GM18909 (cell line): ENCODE measurements around the gene CDH16.
A peak's percentile ranks its signal among the peaks of the same experiment; 100 is the strongest.

ENCODE experiments used
- ATAC-seq: cut with Tn5 transposase; IDR thresholded peaks from one replicate; pipeline ENCODE4 v1.9.1; 2021; ENCODE audit warnings: mild to moderate bottlenecking; ENCODE audit not compliant: unreplicated experiment, poor library complexity

CDH16 gene

DNA sequence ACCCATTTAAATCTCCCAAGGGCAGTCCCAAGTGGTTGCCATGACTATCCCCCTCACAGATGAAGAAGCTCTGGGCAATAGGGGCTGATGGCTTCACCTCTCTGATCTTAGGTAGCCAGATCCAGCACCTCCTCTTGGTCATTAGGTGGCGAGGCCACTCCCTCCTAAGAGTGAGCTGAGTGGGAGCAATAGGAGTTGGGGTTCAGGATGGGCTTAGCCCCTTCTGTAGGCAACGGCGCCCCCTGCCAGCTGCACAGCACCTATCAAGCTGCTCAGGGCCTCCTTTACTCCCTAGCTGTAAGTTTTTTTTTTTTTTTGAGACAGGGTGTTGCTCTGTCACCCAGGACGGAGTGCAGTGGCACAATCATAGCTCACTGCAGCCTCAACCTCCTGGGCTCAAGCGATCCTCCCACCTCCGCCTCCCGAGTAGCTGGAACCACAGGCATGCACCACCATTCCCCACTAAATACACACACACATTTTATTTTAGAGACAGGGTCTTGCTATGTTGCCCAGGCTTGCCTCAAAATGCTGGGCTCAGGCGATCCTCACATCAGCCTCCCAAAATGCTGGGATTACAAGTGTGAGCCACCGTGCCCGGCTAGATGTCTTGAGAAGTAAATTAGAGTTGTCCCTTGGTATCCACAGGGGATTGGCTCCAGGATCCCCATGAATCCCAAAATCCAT is 10.2 kb upstream of the CDH16 start:
- ATAC-seq = no peak

- ATAC-seq = no peak
Measured at GRCh38 chr16:66927918-66928649, 9.4 kb upstream of the CDH16 start.

DNA sequence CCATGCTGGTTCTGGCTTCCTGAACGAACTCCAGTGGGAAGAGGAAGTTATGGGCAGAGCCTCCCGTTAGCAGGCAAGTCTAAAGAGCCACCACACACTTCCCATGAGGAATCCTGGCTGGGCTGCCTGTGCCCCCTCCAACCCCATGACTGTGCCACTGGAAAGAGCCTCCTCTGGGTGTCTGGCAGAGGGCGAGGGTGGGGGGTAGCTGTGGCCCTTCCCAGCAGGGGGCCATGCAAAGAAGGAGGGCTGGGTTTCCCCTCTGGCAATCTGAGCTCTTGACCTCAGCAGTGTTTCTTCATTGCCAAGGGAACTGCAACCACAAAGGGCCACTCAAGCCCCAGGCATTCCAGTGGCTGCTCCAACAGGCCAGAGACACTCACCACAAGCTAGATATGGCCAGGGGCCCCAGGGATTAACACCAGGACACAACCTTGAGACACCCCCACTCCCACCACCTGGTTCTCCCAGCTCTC is 8.3 kb upstream of the CDH16 start:
- no peak for ATAC-seq

GRCh38 chr16:66926171-66926947 is 7.7 kb upstream of the CDH16 start:
- ATAC-seq = no peak

DNA sequence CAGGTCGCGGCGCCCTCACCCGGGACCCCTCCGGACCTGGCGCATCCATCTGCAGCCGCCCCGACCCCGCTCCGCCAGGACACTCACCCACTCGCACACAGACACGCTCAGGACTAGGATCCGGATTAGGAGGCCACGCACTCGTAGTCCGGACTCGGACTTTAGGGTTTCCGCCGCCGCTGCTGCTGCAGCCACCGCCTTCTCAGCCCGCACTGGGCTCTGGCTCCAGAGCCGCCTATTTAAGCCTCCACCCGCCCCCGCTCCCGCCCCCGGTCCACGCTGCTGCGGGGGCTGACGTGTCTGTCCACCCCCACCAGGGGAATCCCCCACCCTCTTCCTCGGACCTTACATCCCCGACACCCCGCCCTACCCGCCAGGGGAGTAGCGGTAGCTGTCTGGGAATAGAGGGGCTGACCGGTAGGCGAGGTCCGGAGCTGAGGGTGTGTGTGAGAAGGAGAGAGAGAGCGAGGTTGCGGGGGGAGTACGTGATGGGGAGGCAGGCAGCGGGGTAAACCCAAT is 6.7 kb upstream of the CDH16 start, which contains the start of gene RRAD:
RRAD (minus strand) TSS at position 214 of the 519 bp plus-strand sequence. CDS start 356 bp downstream, outside the sequence.
- peak; percentile 30 for ATAC-seq

DNA sequence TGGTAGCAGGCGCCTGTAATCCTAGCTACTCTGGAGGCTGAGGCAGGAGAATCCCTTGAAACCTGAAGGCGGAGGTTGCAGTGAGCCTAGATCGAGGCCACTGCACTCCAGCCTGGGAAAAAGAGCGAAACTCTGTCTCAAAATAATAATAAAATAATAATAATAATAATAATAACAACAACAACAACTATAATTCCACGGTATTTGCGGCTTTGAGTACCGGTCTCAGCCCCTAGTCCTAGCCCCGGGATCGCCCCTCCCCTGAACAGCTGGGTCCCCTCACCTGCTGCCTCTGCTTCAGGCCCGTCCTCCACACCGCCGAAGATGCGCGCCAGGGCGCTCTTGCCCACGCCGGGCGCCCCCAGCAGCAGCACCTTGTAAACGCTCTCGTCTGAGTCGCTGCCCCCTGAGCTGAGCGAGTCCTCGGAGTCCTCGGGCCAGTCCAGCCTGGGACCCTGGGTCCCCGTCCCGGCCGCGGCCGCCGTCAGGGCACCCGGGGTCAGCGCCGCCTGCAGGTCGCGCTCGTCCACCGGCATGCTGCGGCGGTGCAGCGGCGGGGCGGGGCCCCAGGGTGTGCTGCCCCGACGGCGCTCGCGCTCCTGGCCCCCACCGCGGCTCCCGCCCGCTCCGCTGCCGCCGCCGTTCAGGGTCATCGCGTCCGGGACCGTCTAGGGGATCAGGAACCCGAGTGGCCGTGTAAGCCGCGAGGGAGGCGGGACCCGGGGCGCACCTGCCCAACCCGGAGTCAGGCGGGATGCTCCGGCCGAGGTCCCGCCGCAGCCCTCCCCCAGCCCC is 6.0 kb upstream of the CDH16 start:
- peak; percentile 52 for ATAC-seq

DNA sequence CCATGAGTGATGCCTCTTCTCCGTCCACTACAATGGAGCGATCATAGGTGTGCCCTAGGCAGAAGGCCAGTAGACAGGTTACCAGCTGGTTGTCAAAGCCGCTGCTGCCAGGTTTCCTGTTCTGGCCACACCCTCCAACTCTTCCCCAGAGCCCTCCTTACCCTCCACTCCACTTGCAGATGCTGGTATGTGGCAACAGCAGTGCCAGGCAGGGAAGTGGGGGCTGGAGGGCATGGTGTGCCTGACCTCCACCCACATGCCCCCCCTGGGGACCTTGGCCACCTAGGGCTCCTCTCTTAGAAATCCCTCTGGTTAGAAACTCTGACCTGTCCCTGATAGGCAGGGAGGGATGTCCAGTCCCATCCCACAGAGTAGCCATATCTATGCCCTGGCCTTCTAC is 5.2 kb upstream of the CDH16 start:
- ATAC-seq = no peak

DNA sequence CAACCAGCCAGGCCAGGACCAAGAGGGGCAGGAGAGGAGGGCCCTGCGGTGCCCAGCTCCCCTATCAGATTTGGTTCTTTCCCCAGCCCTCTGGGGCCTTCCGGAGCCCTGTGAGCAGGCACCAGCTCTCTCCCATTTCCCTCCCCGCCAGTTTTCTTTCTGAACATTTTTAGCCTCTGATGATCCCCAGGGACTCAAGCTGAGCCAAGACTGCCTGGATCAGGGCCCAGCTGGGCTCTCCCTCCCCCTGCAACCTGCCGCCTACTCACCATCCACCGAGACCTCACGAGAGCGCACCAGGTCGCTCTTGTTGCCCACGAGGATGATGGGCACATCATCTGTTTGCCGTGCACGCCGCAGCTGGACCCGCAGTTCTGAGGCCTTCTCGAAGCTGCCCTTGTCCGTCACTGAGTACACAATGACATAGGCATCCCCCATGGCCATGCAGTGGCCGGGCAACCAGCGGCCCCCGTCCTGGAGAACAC is 4.6 kb upstream of the CDH16 start:
- no peak for ATAC-seq

DNA sequence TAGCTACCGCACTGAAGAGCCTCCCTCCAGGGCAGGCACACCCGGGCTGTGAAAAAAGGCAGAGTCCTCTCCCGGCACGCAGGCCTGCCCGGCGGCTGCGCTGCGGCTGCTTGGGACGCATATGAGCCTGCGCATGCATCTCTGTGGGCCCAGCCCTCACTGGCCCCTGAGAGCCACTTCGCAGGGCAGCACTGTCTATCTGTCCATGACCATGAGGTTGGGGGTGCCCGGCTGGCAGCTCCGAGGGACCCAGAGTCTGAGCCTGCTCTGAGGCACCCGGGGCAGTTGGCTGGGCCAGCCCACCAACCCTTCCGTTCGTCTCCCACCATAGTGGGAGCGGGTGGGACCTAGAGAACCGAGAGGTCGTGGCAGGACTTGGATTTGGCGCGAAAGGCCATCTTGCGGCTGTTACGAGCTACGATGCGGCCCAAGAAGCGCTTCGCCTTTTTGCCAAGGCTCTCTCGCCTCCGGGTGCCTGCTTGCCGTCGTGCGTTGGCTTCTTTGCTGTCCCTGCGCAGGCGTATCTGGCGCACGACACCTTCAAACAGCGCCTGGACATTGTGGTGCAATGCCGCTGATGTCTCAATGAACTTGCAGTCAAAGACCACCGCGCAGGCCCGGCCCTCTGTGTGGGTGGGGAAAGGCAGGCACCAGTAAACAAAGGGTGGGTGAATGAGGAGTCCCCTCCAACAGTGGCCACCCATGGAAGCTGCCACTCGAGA is 3.2 kb upstream of the CDH16 start:
- no peak for ATAC-seq

GRCh38 chr16:66920924-66921680 is 2.4 kb upstream of the CDH16 start:
- no peak for ATAC-seq

DNA sequence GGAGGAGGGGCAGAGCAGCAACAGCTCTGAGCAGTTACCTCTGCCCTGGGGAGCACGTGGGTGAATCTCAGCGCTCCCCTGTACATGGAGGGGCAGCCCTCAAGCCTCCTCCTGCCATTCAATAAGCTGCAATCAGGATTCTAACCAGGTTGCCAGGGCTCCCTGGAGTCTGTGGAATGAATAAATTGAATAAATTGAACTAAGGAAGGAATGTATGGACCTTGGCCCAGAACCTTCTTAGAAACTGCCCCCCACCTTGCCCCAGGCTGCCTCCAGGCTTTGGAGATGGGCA is 1.6 kb upstream of the CDH16 start:
- no peak for ATAC-seq

DNA sequence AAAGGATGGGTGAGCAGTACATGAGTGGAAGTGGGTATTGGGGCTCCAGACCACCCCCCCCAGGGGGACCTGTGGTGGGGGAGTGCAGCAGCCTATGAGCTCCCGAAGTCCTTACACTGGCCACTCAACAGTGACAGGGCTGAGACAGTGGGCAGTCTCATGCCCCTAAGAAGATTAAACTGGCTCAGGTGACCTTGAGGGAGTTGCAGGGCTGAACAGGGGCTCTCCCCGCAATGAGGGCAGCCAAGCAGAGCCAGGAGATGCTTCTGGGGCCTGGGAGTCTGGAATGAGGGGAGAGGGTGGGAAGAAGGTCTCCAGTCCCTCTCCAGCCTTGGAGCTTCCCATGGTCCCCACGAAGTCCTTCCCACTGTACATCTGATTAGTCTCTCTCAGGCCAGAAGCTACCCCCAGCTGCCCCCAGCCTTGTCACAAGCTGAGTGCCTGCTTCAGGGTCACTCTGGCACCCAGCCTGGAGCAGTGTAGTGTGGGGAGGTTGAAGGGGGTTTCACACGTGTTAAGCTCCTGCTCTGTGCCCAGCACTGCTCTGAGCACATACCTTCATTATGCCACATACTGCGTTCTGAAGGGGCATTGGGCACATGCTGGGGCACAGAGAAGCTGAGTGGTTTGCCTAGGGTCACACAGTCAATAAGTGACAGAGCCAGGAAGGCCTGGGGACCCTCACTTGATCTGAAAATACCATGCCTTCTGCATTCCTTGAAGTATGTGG is 1.0 kb upstream of the CDH16 start:
- no peak for ATAC-seq

DNA sequence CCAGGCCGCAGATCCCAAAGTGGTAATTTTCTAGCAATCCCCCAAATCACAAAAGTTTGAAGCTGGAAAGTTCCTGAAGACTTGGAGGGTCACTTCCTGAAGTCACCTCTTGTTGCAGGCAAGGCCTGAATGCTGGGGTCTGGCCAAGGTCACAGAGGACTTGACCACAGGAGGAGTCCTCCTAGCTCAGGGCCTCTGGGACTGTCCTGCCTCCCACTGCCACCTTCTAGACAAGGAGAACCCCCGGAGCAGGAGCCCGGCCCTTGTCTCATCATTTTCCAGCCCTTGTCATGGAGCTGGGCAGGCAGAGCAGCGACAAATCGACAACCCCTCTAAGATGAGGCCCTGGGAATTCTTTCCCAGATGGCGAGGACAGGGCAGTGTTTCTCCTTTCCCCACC is 330 bp downstream of the CDH16 start:
- ATAC-seq = no peak

- ATAC-seq = no peak
Measured at GRCh38 chr16:66917741-66918140, 944 bp downstream of the CDH16 start.

DNA sequence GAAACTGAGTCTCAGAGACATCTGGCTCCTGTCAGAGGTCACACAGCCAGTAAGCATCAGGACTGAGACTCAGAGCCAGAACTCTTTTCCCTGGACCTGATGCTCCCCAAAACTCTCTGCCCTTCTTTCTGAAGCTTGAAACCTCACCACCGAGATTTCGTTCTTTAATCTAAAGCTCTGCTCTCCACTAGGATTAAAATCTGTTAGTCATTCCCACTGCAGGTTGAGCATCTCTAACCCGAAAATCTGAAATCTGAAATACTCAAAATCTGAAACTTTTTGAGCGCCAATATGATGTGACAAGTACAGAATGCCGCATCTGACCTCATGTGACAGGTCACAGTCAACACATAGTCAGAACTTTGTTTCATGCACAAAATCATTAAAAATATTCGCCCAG is 2.2 kb downstream of the CDH16 start:
- no peak for ATAC-seq

DNA sequence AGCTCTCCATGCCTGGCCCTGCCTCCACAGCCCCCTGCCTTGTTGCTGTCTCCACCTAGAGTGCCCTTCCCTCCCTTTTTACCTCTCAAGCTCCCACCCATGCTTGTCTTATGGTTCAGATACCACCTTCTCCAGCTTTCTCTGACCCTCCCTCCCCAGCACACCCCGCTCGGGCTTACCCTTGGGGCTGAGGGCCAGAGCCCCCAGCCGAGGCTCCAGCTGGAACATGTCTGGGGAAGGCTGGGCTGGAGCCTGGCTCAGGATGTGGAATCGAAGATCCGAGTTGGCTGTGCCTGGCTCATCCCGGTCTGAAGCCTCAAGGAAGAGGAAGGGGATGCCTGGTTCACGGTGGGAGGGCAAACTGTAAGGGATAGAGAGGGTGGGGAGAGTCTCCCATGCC is 3.6 kb downstream of the CDH16 start:
- ATAC-seq = no peak

GRCh38 chr16:66914541-66914940 is 4.1 kb downstream of the CDH16 start:
- ATAC-seq = no peak

- no peak for ATAC-seq
Measured at GRCh38 chr16:66913711-66914110, 5.0 kb downstream of the CDH16 start.
